GM23248 (cell line): Measurements from ENCODE around the gene NAA40.

ENCODE experiments used
- EZH2 ChIP-seq: fragments of 200-600 bp; sonication (generic); IDR thresholded peaks from 2 replicates; pipeline ENCODE4 v1.6.1; 2018; ENCODE audit warnings: antibody characterized with exemption, mild to moderate bottlenecking; ENCODE audit not compliant: insufficient read depth, poor library complexity, severe bottlenecking
- EZH2phosphoT487 ChIP-seq: fragments of 200-600 bp; sonication (generic); IDR thresholded peaks from 2 replicates; pipeline ENCODE4 v1.6.1; 2018; ENCODE audit warnings: antibody characterized with exemption, moderate library complexity, mild to moderate bottlenecking, low read depth; ENCODE audit not compliant: insufficient read depth

GRCh38 chr11:64006398-64006797, 67.6 kb downstream of the NAA40 start:
- no peak for TF ChIP-seq EZH2
- TF ChIP-seq EZH2phosphoT487, result no peak
